IMR-90 (cell line): ENCODE measurements around the gene S100A11. TPM values are rescaled to one million over a fixed set of nuclear protein-coding genes. Genes with fewer than 3 reads are reported as not detected.

Experiments
- ATAC-seq: fragments of 200-7000 bp; cut with Tn5 transposase; 2 replicates; pipeline ENCODE4 v1.9.1; 2020; ENCODE audit warnings: low read depth, mild to moderate bottlenecking, moderate library complexity
- BruUV-seq: library from RNA; stranded (reverse); fragments of 400-500 nt; replicated peaks from 2 replicates; lab custom pipeline; 2021; lab: Mats Ljungman, UMichigan
- CTCF ChIA-PET: fragments of 300-600 bp; formaldehyde crosslinking; extraction: SDS; loops from one replicate; lab custom pipeline; 2021; ENCODE audit warnings: antibody characterized with exemption; lab: Yijun Ruan, JAX
- POLR2A ChIA-PET: fragments of 300-600 bp; sonication (Branson Sonifier 250); formaldehyde crosslinking; loops from one replicate; lab custom pipeline; 2022; ENCODE audit warnings: antibody characterized with exemption; ENCODE audit not compliant: unreplicated experiment; lab: Charles Lee
- DNase-seq: peaks from one replicate; pipeline ENCODE4 v3.0.0; 2013
- H2AFZ ChIP-seq: replicated peaks from 2 replicates; pipeline ENCODE3; 2013; ENCODE audit warnings: low read length, mild to moderate bottlenecking; ENCODE audit not compliant: poor library complexity
- H2AK5ac ChIP-seq: 2 replicates; pipeline ENCODE4 v1.6.1; 2013; ENCODE audit warnings: low read depth, low read length, inconsistent platforms
- H2AK9ac ChIP-seq: replicated peaks from 2 replicates; pipeline ENCODE3; 2013; ENCODE audit warnings: mild to moderate bottlenecking, low read depth, low read length, moderate library complexity; ENCODE audit not compliant: poor library complexity
- H2BK120ac ChIP-seq: 2 replicates; pipeline ENCODE4 v1.6.1; 2013; ENCODE audit warnings: low read depth, low read length, inconsistent platforms
- H2BK15ac ChIP-seq: 3 replicates; pipeline ENCODE4 v1.6.1; 2013; ENCODE audit warnings: low read depth, low read length, inconsistent platforms
- H2BK20ac ChIP-seq: 2 replicates; pipeline ENCODE4 v1.6.1; 2013; ENCODE audit warnings: low read depth, mild to moderate bottlenecking, inconsistent platforms, low read length, moderate library complexity
- H2BK5ac ChIP-seq: 2 replicates; pipeline ENCODE4 v1.6.1; 2013; ENCODE audit warnings: mild to moderate bottlenecking, low read depth, low read length, inconsistent platforms; ENCODE audit not compliant: poor library complexity, severe bottlenecking
- H3K14ac ChIP-seq: replicated peaks from 2 replicates; pipeline ENCODE4 v1.6.1; 2013; ENCODE audit warnings: low read depth, low read length, inconsistent platforms
- H3K18ac ChIP-seq: 2 replicates; pipeline ENCODE4 v1.6.1; 2013; ENCODE audit warnings: low read depth, low read length, control low read depth
- H3K23ac ChIP-seq: 2 replicates; pipeline ENCODE4 v1.6.1; 2013; ENCODE audit warnings: low read depth, low read length, inconsistent platforms
- H3K27ac ChIP-seq: 2 replicates; pipeline ENCODE4 v1.5.1; 2013; ENCODE audit warnings: mild to moderate bottlenecking, control low read depth, low read length; ENCODE audit not compliant: insufficient read depth
- H3K27me3 ChIP-seq: 2 replicates; pipeline ENCODE4 v1.6.1; 2013; ENCODE audit warnings: low read length; ENCODE audit not compliant: control insufficient read depth, insufficient read depth
- H3K36me3 ChIP-seq: 2 replicates; pipeline ENCODE4 v1.6.1; 2013; ENCODE audit warnings: low read length, mixed read lengths; ENCODE audit not compliant: control insufficient read depth, insufficient read depth
- H3K4ac ChIP-seq: 2 replicates; pipeline ENCODE4 v1.6.1; 2013; ENCODE audit warnings: low read depth, low read length, inconsistent platforms
- H3K4me1 ChIP-seq: 2 replicates; pipeline ENCODE4 v1.6.1; 2013; ENCODE audit warnings: low read length, mixed read lengths; ENCODE audit not compliant: control insufficient read depth, insufficient read depth
- H3K4me2 ChIP-seq: 2 replicates; pipeline ENCODE4 v1.6.1; 2013; ENCODE audit warnings: low read depth, mild to moderate bottlenecking, control low read depth, low read length, moderate library complexity
- H3K4me3 ChIP-seq: 2 replicates; pipeline ENCODE4 v1.5.1; 2013; ENCODE audit warnings: low read depth, mild to moderate bottlenecking, control low read depth, low read length, moderate library complexity; ENCODE audit not compliant: insufficient read depth
- H3K56ac ChIP-seq: 2 replicates; pipeline ENCODE4 v1.6.1; 2013; ENCODE audit warnings: low read length, inconsistent platforms; ENCODE audit not compliant: insufficient read depth; ENCODE audit errors: extremely low read depth
- H3K79me1 ChIP-seq, 2 experiments: 2 replicates each; pipeline ENCODE4 v1.6.1; 2013; ENCODE audit warnings: low read length in 2 of 2, inconsistent platforms in 1 of 2, low read depth in 1 of 2
- H3K9ac ChIP-seq: 2 replicates; pipeline ENCODE4 v1.6.1; 2013; ENCODE audit warnings: low read depth, low read length, control low read depth
- H3K9me1 ChIP-seq: 2 replicates; pipeline ENCODE4 v1.6.1; 2013; ENCODE audit warnings: low read length, inconsistent platforms; ENCODE audit not compliant: insufficient read depth
- H3K9me3 ChIP-seq: 2 replicates; pipeline ENCODE4 v1.6.1; 2013; ENCODE audit warnings: low read length; ENCODE audit not compliant: control insufficient read depth, insufficient read depth
- H4K20me1 ChIP-seq: 2 replicates; pipeline ENCODE4 v1.6.1; 2013; ENCODE audit warnings: low read length, inconsistent platforms; ENCODE audit not compliant: insufficient read depth
- H4K5ac ChIP-seq: 2 replicates; pipeline ENCODE4 v1.6.1; 2013; ENCODE audit warnings: mild to moderate bottlenecking, low read depth, low read length, control low read depth
- H4K8ac ChIP-seq, 2 experiments: 2 replicates each; pipeline ENCODE4 v1.6.1; 2013; ENCODE audit warnings: low read depth in 2 of 2, low read length in 2 of 2, control low read depth in 1 of 2, inconsistent platforms in 1 of 2
- H4K91ac ChIP-seq: 2 replicates; pipeline ENCODE4 v1.6.1; 2013; ENCODE audit warnings: low read depth, low read length, inconsistent platforms; ENCODE audit not compliant: insufficient read depth
- BHLHE40 ChIP-seq: fragments of 150-350 bp; IDR thresholded peaks from 2 replicates; pipeline ENCODE4 v1.6.1; 2016; ENCODE audit warnings: mild to moderate bottlenecking, low read depth, low read length
- CEBPB ChIP-seq: IDR thresholded peaks from 2 replicates; pipeline ENCODE4 v1.6.1; 2012; ENCODE audit warnings: low read depth, low read length, improper control_type of control experiment
- CHD1 ChIP-seq: IDR thresholded peaks from 2 replicates; pipeline ENCODE4 v1.6.1; 2012; ENCODE audit warnings: low read depth, low read length, improper control_type of control experiment
- FOS ChIP-seq: fragments of 150-350 bp; IDR thresholded peaks from 2 replicates; pipeline ENCODE4 v1.6.1; 2016; ENCODE audit warnings: low read depth, low read length
- MAFK ChIP-seq: IDR thresholded peaks from 2 replicates; pipeline ENCODE4 v1.6.1; 2012; ENCODE audit warnings: low read depth, low read length, improper control_type of control experiment
- MAZ ChIP-seq: IDR thresholded peaks from 2 replicates; pipeline ENCODE4 v1.6.1; 2012; ENCODE audit warnings: low read depth, mild to moderate bottlenecking, low read length, improper control_type of control experiment, moderate library complexity, borderline replicate concordance
- MXI1 ChIP-seq: IDR thresholded peaks from 2 replicates; pipeline ENCODE4 v1.6.1; 2012; ENCODE audit warnings: low read depth, mild to moderate bottlenecking, low read length, moderate library complexity, borderline replicate concordance
- NFE2L2 ChIP-seq: fragments of 150-350 bp; IDR thresholded peaks from 2 replicates; pipeline ENCODE4 v1.6.1; 2016; ENCODE audit warnings: low read depth, mild to moderate bottlenecking, low read length
- POLR2A ChIP-seq: IDR thresholded peaks from 2 replicates; pipeline ENCODE4 v1.6.1; 2012; ENCODE audit warnings: mild to moderate bottlenecking, low read depth, low read length
- RAD21 ChIP-seq: IDR thresholded peaks from 2 replicates; pipeline ENCODE4 v1.6.1; 2012; ENCODE audit warnings: low read length, improper control_type of control experiment
- RCOR1 ChIP-seq: IDR thresholded peaks from 2 replicates; pipeline ENCODE4 v1.6.1; 2012; ENCODE audit warnings: mild to moderate bottlenecking, low read length, improper control_type of control experiment; ENCODE audit not compliant: insufficient replicate concordance
- RFX5 ChIP-seq: IDR thresholded peaks from 2 replicates; pipeline ENCODE4 v1.8.0; 2012; ENCODE audit warnings: low read depth, mild to moderate bottlenecking, low read length, moderate library complexity
- SMC3 ChIP-seq: fragments of 150-350 bp; IDR thresholded peaks from 2 replicates; pipeline ENCODE4 v1.6.1; 2016; ENCODE audit warnings: low read depth, mild to moderate bottlenecking, antibody characterized with exemption, low read length, moderate library complexity
- WGBS, 2 experiments: methylation state at CpG; one replicate each; pipeline versions ENCODE4 v1.1.5 to v1.1.7; 2013; ENCODE audit warnings: missing lambda C conversion rate in 2 of 2; ENCODE audit not compliant: insufficient read length in 1 of 2; ENCODE audit errors: extremely low coverage in 2 of 2; 5-methylcytosine and 5-hydroxymethylcytosine counted together
- dilution Hi-C: fragments of 300-500 bp; cut with HindIII; formaldehyde crosslinking; loops from one replicate; pipeline ENCODE4 v1.14.3; 2018; ENCODE audit warnings: low sequenced_read_pairs; ENCODE audit not compliant: unreplicated experiment
- in situ Hi-C: fragments of 300-500 bp; cut with MboI; formaldehyde crosslinking; loops from 3 replicates; pipeline ENCODE4 v1.14.3; 2019; ENCODE audit warnings: low sequenced_read_pairs, inconsistent platforms, mixed read lengths
- intact Hi-C: fragments of 100-400 bp; cut with micrococcal nuclease; formaldehyde crosslinking; loops from 2 replicates; pipeline ENCODE4 v1.10.0; 2022
- polyA plus RNA-seq, 3 experiments: library from polyadenylated mRNA; depleted of rRNA; stranded (reverse); fragments of >200 nt; gene quantifications; 2 replicates each; pipeline ENCODE4 v1.2.3, GENCODE V29; 2012; ENCODE audit warnings: low replicate concordance in 1 of 3
- total RNA-seq: library from RNA; depleted of rRNA; stranded (reverse); fragments of >200 nt; gene quantifications from 2 replicates; pipeline ENCODE4 v1.2.3, GENCODE V29; 2012
- TF ChIP-seq, protein P1 (sequence below): conservative IDR thresholded peaks from 2 replicates; pipeline ENCODE4 v1.5.1; 2012; ENCODE audit warnings: mild to moderate bottlenecking, low read depth, low read length, improper control_type of control experiment
- TF ChIP-seq, protein P2 (sequence below): fragments of 150-350 bp; IDR thresholded peaks from 2 replicates; pipeline ENCODE4 v1.6.1; 2016; ENCODE audit warnings: low read depth, mild to moderate bottlenecking, low read length, moderate library complexity, borderline replicate concordance
- TF ChIP-seq, protein P3 (sequence below): fragments of 150-350 bp; IDR thresholded peaks from 2 replicates; pipeline ENCODE4 v1.6.1; 2017; ENCODE audit warnings: mild to moderate bottlenecking, antibody characterized with exemption, low read length, low read depth

Gene S100A11
- total and polyA plus RNA-seq, 2 of the 4 experiments (the other 2 are of a cell fraction): 167 to 1,402 TPM

DNA sequence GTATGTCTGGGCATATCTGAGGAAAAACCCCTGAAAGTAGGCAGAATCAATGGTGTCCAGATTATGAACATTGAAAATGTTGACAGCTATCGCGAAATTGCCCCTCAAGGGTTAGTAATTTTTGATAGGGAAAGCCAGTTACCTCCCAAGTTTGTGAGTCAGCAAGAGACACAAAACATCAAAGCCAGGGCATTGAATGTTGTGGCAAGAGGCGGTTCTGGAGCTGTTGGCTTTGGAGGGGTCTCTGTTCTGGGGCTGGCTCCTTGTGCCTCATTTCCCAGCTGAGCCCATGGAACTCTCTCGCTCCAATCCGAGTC, 10.6 kb upstream of the S100A11 start:
- no peaks in the 10 kb centered on the region for H3K36me3 ChIP-seq
- peak overlapping the region; percentile 68 for H3K9ac ChIP-seq
- peak overlapping the region; percentile 39; the same call in 1 of the 2 replicates for H2AK5ac ChIP-seq
- in situ Hi-C loops: no loop called here
- no peak for DNase-seq
- H3K4ac ChIP-seq: peak overlapping the region; percentile 93
- H4K20me1 ChIP-seq: no peaks in the 10 kb centered on the region
- peak; percentile 24 for ATAC-seq
- peak overlapping the region; percentile 65; the same call in 2 of the 3 replicates for H2BK15ac ChIP-seq
- CTCF ChIA-PET: interaction anchor here (0.6 to 1.3 kb wide), 3 partner anchors 10 to 142 kb away, joined by 3 read pairs; partner anchors contain the start of gene S100A11
- intact Hi-C loops: no loop called here
- H2BK20ac ChIP-seq: peak overlapping the region; percentile 69; the same call in 1 of the 2 replicates
- H4K91ac ChIP-seq: peak overlapping the region; percentile 89
- BruUV-seq: no TSS peak
- H3K79me1 ChIP-seq: no peaks in the 10 kb centered on the region
- POLR2A ChIA-PET: interaction anchor here (1.5 kb wide), 1 partner anchor 13 kb away, joined by 3 read pairs; no protein-coding TSS in a partner anchor
- H2AK9ac ChIP-seq: peak overlapping the region; percentile 15
- dilution Hi-C loops: no loop called here
- peak overlapping the region; percentile 25; the same call in 1 of the 2 replicates for H3K4me3 ChIP-seq
- H2BK120ac ChIP-seq: peak overlapping the region; percentile 89
- H3K9me1 ChIP-seq: no peaks in the 10 kb centered on the region
- H3K4me1 ChIP-seq: peaks cover 9% of the 10 kb centered on the region
- H3K56ac ChIP-seq: peak overlapping the region; percentile 94
- peak overlapping the region; percentile 90 for H3K14ac ChIP-seq
- H3K9me3 ChIP-seq: no peaks in the 10 kb centered on the region
- peak overlapping the region; percentile 77; the same call in 1 of the 2 replicates for H3K23ac ChIP-seq
- TF ChIP-seq RAD21: no peak
- TF ChIP-seq SMC3: no peak
- TF ChIP-seq POLR2A: no peak
- TF ChIP-seq, protein P1, sequence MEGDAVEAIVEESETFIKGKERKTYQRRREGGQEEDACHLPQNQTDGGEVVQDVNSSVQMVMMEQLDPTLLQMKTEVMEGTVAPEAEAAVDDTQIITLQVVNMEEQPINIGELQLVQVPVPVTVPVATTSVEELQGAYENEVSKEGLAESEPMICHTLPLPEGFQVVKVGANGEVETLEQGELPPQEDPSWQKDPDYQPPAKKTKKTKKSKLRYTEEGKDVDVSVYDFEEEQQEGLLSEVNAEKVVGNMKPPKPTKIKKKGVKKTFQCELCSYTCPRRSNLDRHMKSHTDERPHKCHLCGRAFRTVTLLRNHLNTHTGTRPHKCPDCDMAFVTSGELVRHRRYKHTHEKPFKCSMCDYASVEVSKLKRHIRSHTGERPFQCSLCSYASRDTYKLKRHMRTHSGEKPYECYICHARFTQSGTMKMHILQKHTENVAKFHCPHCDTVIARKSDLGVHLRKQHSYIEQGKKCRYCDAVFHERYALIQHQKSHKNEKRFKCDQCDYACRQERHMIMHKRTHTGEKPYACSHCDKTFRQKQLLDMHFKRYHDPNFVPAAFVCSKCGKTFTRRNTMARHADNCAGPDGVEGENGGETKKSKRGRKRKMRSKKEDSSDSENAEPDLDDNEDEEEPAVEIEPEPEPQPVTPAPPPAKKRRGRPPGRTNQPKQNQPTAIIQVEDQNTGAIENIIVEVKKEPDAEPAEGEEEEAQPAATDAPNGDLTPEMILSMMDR: no peak
- no peak for TF ChIP-seq NFE2L2
- TF ChIP-seq, protein P2, sequence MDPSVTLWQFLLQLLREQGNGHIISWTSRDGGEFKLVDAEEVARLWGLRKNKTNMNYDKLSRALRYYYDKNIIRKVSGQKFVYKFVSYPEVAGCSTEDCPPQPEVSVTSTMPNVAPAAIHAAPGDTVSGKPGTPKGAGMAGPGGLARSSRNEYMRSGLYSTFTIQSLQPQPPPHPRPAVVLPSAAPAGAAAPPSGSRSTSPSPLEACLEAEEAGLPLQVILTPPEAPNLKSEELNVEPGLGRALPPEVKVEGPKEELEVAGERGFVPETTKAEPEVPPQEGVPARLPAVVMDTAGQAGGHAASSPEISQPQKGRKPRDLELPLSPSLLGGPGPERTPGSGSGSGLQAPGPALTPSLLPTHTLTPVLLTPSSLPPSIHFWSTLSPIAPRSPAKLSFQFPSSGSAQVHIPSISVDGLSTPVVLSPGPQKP: no peak
- TF ChIP-seq MAFK: no peak
- TF ChIP-seq CHD1: no peak
- no peak for TF ChIP-seq CEBPB
- TF ChIP-seq BHLHE40: no peak
- TF ChIP-seq FOS: no peak
- TF ChIP-seq MXI1: no peak
- TF ChIP-seq MAZ: no peak
- TF ChIP-seq, protein P3, sequence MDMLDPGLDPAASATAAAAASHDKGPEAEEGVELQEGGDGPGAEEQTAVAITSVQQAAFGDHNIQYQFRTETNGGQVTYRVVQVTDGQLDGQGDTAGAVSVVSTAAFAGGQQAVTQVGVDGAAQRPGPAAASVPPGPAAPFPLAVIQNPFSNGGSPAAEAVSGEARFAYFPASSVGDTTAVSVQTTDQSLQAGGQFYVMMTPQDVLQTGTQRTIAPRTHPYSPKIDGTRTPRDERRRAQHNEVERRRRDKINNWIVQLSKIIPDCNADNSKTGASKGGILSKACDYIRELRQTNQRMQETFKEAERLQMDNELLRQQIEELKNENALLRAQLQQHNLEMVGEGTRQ: no peak
- no peak for TF ChIP-seq RCOR1
- no peak for TF ChIP-seq RFX5
- peak overlapping the region; percentile 33 to 92 for H4K8ac ChIP-seq
- H4K5ac ChIP-seq: peak overlapping the region; percentile 62
- H3K27me3 ChIP-seq: peaks cover 4% of the 10 kb centered on the region
- peak overlapping the region; percentile 78 for H3K27ac ChIP-seq
- H2BK5ac ChIP-seq: peak overlapping the region; percentile 94
- H2AFZ ChIP-seq: peak overlapping the region; percentile 84
- peak overlapping the region; percentile 62 for H3K18ac ChIP-seq
- H3K4me2 ChIP-seq: peak overlapping the region; percentile 70
- WGBS, 2 experiments: no CpG with 5 or more reads among the region's 5 CpGs
